Stimulated activated naive CD4-positive, alpha-beta T cell treated with Interleukin-2 at 50 U/mL for 16 hours (primary cell): ENCODE data around the gene KCNC1.

ENCODE experiments used
- DNase-seq: peaks from one replicate; lab custom pipeline; 2025; lab: John Stamatoyannopoulos, UW

Gene KCNC1

DNA sequence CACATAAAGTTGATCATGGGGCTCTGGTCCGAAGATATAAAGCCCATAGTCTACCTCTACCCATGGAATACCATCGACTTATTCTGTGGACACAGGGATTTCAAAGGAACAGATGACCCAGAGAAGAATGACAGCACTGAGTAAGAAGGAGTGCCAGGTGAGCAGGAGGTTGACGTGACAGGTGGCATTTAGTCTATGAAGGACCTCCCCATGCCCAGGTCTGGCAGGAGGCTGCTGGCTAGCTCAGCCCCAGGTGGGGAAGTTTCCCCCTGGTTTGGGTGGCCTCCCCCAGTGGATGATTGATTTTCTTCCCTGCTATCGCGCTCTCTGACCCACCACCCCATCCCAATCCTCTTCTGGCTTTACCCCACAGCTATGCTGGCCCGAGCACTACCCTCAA lies 39.1 kb downstream of the KCNC1 start:
- no peak for DNase-seq

DNA sequence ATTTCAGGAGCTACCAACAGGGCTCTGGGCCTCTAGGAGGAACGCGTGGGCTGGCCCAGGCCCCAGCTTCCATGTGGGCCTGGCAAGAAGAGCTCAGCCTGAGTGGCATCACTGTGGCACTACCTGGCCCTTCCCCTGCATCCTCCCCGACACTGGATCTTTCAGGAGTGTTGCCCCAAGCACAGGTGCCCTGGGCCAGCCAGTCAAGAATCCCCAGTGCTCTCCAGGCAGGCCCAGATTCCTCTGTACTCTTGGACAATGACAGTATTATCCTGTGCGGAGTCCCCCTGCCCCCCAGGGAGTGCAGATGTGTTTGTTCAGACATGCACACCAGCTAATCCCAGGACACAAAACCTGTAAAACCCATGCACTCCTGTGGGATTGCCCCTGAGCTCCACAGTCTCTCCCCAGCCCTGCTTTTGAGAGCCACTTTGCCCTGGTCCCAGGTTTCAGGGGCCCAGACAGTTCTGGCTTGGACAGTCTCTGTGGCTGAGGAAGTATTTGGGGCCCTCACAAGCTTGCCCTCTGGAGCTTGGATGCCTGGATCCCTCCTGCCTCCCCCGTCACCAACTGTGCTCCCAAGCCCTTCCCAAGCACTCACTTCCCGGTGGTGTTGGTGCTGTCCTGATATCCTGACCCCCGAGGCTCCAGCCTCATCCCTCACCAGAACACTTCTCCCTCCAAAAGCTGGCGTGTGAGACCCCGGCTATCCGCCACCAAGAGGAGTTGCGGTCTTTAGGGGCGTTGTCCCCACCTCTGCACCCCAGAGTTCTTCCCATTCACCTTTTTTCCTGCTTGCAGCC lies 39.9 kb downstream of the KCNC1 start:
- DNase-seq = no peak

DNA sequence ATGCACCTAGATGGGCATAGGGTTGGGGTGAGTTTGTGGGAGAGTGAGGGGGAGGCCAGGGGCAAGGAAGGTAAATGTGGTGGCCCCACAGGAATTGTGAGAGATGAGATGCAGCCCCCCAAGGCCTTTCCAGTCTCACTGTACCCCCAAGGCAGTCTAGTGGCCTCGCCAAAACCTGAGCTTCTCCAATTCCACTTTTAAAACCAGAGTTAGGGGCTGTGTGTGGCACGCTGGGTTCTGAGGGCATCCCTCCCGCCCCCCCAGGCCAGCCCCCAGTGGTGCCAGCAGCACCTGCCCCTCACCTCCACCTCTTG lies 40.4 kb downstream of the KCNC1 start:
- no peak for DNase-seq

GRCh38 chr11:17775507-17776211 lies 41.1 kb downstream of the KCNC1 start:
- no peak for DNase-seq

GRCh38 chr11:17776212-17776875 lies 41.8 kb downstream of the KCNC1 start:
- DNase-seq = no peak

DNA sequence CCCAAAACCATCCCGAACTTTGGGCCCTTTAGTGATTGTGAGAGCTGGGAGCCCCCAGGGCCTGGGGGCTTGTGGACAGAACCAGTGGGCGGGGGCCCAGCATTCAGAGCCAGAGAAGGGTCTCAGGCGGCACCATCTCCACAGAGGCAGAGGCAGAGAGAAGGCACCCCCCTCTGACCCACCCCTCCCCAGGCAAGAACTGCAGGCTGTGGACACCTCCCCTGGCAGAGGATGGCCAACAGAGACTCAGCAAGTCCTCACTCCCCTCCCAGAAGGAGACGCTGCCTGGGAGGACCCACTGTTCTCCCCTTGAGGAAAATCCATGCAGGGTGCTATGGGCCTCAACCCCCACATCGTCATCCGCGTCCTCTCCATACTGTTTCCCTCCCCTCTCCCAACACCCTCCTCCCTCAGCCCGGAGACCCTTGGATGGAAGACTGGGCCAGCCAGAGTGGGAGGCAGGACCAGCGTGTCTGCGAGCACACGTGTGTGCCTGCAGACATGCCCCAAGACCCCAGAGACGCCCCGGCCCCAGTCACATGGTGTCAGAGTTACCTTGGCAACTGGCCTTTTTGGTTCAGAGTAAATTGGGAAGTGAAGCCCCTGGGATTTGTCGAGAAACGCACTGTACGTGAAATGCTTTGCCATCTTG lies 42.6 kb downstream of the KCNC1 start:
- no peak for DNase-seq

- no peak for DNase-seq
Observed at GRCh38 chr11:17777738-17778091, 43.1 kb downstream of the KCNC1 start.

DNA sequence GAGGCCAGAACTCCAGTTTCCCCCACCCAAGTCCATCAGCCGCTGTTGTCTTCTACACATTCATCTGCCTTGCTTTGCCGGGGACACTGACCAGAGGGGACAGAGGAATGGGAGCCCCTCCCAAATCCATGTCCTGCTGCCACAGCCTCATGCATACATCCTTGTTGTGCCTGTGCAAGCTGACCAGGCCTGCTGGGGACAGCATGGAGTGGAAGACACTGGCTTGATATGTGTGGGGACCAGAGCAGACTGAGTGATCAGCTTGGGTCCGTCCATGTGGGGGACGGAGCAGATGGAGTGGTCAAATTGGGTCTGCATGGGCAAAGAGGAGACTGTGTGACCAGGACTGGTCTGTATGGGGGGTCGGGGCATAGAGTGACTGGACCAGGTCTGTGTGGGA lies 43.8 kb downstream of the KCNC1 start:
- DNase-seq = no peak

DNA sequence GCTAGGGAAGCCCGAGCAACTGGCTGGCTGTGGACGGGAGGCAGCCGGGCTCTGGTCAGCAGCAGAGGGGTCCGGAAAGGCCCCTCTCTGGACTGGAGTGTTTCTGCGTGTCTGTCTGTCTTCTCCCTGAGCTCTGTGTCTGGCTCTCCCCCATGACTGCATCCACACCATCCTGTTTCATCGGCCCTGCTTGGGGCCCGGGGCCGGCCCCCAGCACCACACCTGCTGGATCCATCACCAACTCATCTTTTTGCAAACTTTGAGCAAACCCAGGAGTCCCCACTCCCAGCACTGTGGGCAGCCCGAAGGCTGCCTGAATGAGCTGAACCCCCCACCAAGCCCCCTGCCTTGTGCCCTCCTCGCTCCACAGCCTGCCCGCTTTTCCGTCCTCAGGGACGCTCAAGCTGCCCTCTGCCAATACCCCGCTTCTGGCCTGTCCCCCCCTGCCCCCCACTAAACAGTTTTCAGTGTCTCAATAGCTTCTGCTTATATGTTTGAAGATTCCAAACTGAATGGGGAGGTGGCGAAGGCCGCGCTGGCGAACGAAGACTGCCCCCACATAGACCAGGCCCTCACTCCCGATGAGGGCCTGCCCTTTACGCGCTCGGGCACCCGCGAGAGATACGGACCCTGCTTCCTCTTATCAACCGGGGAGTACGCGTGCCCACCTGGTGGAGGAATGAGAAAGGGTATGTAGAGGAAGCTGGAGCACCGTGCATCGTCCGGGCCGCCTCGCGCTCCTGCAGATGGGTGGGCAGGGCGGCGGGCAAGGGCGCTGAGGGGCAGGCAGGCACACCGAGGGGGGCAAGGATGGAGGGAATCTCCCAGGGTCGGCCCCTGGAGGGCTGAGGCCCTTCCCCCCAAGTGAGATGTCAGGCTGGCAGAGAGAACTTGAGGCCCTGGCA lies 44.6 kb downstream of the KCNC1 start:
- no peak for DNase-seq

DNA sequence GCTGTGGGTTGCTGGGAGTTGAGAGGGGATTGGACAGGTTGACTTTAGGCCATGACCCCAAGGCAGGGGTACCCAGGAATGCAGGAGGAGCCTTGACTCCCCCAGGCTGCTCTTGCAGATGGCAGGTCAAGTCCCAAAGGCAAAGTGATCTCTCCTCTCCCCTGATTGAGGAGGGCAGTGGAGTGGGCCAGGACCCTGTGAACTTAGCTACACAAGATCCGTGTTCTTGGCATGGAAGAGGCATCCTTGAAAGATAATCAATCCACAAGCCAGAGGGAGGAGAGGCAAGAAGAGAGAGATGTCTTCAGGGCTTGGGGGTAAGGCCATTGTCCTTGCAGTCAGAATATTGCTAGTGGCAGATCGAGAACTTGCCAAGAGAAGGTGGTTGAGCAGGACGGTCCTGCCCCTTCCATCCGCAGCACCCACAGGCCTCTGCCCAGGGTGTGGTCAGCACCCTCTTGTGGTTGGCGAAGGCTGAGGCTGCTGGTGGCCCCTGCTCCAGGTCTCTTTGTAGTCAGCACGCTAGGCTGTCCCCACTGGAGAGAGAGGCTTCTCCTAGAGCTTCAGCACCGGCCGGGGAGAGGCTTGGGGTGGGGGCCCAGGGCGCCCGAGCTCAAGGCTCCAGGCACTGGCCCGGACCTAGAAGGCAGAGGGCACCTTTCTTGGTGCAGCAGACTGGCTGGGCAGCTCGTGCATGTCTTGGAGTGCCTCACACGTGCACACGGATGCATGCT lies 45.4 kb downstream of the KCNC1 start:
- DNase-seq = no peak

GRCh38 chr11:17780668-17781067 lies 46.1 kb downstream of the KCNC1 start:
- DNase-seq = no peak

GRCh38 chr11:17781221-17781620 lies 46.6 kb downstream of the KCNC1 start:
- no peak for DNase-seq

DNA sequence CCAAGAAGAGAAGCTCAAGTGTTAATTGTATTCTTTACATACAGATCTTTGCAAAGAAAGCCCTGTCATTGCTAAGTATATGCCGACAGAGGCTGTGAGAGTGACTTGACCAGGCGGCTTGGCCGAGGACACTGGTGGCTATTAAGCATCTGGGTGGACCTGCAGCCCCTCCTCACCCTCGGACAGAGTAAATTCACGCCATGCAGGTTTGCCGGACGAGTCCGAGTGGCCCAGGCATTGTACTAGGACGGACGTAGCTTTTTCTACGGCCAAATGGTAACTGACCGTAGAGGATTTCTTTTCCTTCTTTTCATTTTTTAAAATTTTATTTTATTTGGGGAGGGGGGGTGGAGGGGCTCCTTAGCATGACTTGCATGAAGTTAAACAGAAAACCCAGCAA lies 47.0 kb downstream of the KCNC1 start:
- DNase-seq = no peak

GRCh38 chr11:17782145-17782544 lies 47.6 kb downstream of the KCNC1 start:
- no peak for DNase-seq

DNA sequence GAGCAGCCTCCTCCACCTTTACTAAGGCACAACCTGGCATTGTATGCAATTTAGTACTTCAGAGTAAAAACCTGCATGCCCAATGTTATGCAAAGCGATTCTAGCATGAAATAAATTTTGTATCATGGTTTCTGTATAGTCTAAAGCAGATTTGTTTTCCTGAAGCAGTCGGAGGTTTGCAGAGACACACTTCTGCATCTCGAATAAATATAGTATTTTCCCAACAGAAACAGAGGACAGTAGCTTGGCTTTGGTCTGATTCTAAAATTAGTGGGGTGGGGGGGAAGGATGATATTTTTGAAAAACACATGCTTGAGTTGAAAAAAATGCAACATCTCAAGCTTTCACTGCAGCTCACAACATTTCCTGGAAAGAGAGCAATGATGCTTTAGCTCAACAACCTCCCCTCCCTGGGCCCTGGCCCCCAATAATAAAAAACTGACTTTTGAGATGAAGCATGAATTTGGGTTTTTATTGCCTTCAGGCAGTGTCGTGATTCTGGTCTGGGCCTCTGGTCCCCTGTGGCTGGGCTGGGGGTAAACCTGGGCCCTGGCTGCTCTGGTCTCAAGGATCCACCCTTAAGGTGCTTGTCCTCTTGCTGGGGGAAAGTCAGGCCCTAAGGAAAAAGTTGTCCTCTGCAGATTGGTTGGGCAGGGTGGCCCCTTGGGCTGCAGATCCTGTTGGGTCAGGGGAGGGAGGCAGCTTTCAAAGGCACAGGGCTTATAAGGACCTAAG lies 48.2 kb downstream of the KCNC1 start:
- DNase-seq = no peak

GRCh38 chr11:17783878-17784277 lies 49.3 kb downstream of the KCNC1 start:
- no peak for DNase-seq

GRCh38 chr11:17786824-17787525 lies 52.4 kb downstream of the KCNC1 start:
- no peak for DNase-seq

GRCh38 chr11:17788084-17788483 lies 53.5 kb downstream of the KCNC1 start:
- no peak for DNase-seq

DNA sequence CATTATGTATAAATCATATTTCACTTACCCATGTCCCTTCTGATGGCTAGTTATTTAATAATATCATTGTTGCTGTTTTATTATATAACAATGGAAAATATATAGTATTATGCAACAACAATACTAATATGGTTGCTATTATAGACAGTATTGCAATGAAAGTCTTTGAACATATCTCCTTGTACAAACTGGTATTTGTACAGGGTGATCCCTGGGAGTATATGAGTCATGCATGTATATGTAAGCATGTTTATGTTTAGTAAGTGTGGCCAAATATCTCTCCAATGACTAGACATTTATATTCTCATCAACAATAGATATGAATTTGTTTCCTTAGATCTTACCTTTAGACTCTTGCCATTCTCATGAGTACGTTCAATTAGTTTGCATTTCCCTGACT lies 55.9 kb downstream of the KCNC1 start:
- no peak for DNase-seq

DNA sequence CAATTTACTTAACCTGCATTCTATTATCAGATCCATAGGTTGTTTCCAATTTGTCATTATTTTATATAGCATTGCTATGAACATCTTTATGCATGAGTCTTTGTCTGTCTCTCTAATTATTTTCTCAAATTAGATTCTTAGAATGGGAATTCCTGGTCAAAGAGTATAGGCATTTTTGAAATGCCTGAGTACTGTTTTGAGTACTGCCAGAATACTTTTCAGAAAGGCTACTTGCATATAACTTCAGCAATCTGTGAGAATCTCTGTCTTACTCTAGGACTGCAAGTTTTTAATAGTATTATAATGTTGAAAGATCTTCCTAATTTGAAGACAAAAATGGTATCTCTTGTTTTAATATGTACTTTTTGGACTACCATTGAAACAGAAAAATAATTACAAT lies 56.6 kb downstream of the KCNC1 start:
- DNase-seq = no peak
